GM21526 (cell line): ENCODE results near the gene DNAJC3.
"Not testable (repeated sequence)": the region's sequence is repeated elsewhere in the genome, so short reads cannot be mapped to it uniquely, and the experiment has no call there.

ENCODE experiments used
- ATAC-seq: cut with Tn5 transposase; IDR thresholded peaks from one replicate; pipeline ENCODE4 v1.9.1; 2021; ENCODE audit warnings: moderate library complexity; ENCODE audit not compliant: unreplicated experiment, low FRiP score

DNAJC3 gene

DNA sequence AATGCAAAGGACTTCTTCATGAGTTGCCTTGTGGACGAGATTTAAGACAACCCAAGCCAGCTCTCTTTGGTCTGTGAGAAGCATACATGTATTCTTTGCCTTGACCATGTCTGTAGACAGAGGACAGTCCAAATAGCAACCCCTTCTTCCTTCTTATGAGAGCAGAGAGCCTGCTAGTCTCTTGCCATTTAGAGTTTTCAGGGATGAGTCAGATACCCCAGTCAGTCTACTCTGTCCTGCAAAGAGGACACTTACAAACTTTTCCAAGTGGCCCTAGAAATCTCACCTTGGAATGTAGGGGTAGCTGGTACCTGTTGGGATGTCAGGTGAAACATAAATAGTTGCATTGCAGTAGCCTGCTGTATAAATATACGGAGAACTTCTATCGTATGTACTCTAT, 36.7 kb downstream of the DNAJC3 start:
- no peak for ATAC-seq

DNA sequence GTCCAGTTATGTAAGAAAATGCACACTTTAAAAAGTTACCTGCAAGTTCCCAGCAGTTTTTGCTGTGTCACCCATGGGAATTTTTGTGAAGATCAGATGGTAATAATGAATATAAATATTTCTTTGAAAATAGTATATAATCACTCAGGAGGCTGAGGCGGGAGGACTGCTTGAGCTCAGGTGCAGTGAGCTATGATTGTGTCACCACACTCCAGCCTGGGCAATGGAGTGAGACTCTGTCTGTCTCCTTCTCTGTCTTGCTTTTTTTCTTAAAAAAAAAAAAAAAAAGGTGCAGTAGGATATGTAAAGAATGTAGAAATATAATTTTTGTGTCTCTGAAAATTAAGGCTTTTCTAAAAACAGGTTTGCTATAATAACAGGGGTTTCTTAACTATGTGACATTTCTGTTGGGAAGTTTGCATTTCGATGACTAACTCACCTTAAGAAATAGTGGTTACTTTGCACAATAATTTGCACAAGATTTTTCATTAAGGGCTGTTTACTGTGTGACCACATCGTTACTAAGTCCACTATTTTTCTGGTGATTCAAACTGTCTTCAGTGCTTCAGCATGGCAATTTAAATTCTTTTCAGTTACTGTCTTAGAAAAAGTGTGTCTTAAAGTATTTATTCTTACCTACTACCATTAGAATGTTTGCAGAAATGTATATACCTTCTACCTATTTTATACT, 37.3 kb downstream of the DNAJC3 start:
- ATAC-seq: no peak

- ATAC-seq: no peak
Observed at GRCh38 chr13:95716231-95716630, 39.3 kb downstream of the DNAJC3 start.

- no peak for ATAC-seq
Observed at GRCh38 chr13:95722241-95722640, 45.3 kb downstream of the DNAJC3 start.

DNA sequence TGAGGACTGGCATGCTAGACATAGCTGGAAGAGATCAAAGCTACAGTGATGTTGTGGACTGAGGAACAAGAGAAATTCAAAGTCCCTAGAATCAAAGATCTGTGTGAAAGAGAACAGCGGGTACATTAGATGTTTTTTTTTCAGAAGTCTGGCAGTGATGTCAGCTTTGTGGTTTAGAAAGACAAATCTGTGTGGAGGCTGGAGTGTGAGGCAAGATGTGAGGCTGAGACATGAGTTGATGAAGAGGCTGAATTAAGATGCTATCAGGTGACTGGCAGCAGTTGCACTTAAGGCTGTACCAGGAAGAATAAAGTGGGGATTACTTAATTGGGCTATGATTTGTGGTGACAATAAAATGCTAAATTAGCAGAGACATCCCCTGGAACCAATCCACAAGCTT, 46.5 kb downstream of the DNAJC3 start:
- no peak for ATAC-seq

- ATAC-seq: no peak
Observed at GRCh38 chr13:95724252-95724651, 47.3 kb downstream of the DNAJC3 start.

DNA sequence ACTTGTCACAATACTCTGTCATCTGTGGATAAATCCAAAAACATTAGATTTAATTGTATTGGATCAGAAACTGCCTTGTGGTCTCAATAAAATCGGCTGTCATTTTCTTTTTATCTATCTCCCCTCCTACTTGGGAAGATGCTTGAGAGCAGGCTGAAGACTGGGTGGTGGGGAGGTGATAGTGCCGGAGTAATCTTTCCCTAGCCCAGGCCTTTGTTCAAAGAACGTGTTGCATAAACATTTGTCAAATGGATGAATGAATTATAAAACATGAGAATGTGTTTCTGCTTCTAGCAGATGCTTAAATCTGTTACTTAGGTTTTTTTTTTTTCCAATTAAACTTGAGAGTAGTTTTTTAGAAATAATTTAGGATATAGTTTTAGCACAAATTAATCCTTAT, 49.9 kb downstream of the DNAJC3 start:
- ATAC-seq: no peak

DNA sequence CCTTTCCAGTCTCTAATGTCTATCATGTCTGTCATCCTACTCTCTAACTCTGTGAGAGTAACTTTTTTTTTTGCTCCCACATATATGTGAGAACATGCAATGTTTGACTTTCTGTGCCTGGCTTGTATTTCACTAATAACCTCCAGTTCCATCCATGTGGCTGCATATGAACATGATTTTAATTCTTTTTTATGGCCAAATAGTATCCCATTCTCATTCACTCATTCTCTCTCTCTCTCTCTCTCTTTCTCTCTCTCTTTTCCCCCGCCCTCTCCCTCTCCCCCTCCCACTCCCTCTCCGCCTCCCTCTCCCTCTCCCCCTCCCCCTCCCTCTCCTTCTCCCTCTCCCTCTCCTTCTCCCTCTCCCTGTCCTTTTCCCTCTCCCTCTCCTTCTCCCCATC, 52.0 kb downstream of the DNAJC3 start:
- no peak for ATAC-seq

DNA sequence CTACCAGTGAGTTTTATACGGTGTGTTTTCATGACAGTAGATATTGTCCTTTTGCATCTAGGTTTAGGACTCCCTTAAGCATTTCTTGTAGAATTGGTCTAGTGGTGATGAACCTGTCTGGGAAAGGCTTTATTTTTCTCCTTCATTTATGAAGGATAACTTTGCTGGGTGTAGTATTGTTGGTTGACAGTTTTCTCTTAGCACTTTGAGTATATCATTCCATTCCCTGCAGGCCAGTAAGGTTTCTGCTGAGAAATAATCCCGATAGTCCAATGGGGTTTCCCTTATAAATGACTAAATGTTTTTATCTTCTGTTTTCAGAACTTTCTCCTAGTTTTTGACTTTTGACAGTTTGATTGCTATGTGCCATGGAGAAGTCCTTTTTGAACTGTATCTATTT, 57.2 kb downstream of the DNAJC3 start:
- no peak for ATAC-seq

- not testable (repeated sequence) for ATAC-seq
Observed at GRCh38 chr13:95740071-95740978, 63.4 kb downstream of the DNAJC3 start.

- no peak for ATAC-seq
Observed at GRCh38 chr13:95740979-95741320, 64.0 kb downstream of the DNAJC3 start.

GRCh38 chr13:95741584-95742563, 64.9 kb downstream of the DNAJC3 start:
- ATAC-seq: no peak

DNA sequence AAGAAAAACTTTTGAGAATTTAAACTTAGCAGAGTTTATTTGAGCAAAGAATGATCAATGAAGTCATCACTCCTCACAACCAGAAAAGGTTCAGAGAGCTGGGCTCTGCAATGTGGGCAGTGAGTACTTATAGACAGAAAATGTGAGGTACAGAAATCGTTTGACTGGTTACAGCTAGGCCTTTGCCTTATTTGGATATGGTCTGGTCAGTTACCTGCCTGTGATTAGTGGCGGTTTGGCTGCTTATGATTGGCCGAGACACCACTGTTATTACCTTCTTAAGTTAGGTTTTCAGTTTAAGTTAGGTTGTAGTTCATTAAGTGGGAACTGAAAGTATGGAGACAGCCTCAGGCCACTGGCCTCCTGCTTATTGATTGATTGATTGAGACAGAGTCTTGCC, 66.3 kb downstream of the DNAJC3 start:
- no peak for ATAC-seq

DNA sequence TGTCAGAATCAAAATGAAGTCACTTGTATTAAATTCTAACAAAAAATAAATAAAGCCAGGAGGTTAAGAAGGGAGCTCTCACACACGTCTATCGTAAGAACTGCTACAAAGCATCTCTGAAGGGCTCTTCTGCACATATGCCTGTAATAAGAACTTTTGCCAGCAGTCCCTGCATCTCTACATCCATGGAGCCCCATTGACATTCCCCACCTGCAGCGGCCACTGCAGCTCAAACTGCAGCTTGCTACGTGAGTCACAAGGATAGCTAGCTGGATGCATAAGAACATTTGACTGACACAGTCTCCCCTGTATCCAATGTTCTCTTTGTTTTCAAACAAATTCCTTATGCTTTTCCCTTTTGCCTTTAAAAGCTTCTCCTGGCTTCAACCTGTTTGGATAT, 68.3 kb downstream of the DNAJC3 start:
- no peak for ATAC-seq

GRCh38 chr13:95745752-95746151, 68.8 kb downstream of the DNAJC3 start:
- ATAC-seq: no peak

- no peak for ATAC-seq
Observed at GRCh38 chr13:95749545-95749944, 72.6 kb downstream of the DNAJC3 start.

- ATAC-seq: no peak
Observed at GRCh38 chr13:95752677-95753076, 75.7 kb downstream of the DNAJC3 start.

GRCh38 chr13:95754069-95754468, 77.1 kb downstream of the DNAJC3 start:
- no peak for ATAC-seq

- ATAC-seq: no peak
Observed at GRCh38 chr13:95756072-95756471, 79.1 kb downstream of the DNAJC3 start.

- ATAC-seq: not testable (repeated sequence)
Observed at GRCh38 chr13:95762626-95763025, 85.7 kb downstream of the DNAJC3 start.

- ATAC-seq: no peak
Observed at GRCh38 chr13:95763601-95764000, 86.7 kb downstream of the DNAJC3 start.
